ENCODE results near the gene H2BK1. TPM values are rescaled to one million over a fixed set of nuclear protein-coding genes. Genes with fewer than 3 reads are reported as not detected.

Gene H2BK1
- total RNA-seq, 2 experiments from 2014 or later: not detected

GRCh38 chr7:151218170-151218569 is 7.9 kb upstream of the H2BK1 start:
- POLR2A ChIA-PET: no interaction called here
- CTCF ChIA-PET: interaction anchor here (0.9 kb wide), 1 partner anchor 94 kb away, joined by 4 read pairs; no protein-coding TSS in a partner anchor

DNA sequence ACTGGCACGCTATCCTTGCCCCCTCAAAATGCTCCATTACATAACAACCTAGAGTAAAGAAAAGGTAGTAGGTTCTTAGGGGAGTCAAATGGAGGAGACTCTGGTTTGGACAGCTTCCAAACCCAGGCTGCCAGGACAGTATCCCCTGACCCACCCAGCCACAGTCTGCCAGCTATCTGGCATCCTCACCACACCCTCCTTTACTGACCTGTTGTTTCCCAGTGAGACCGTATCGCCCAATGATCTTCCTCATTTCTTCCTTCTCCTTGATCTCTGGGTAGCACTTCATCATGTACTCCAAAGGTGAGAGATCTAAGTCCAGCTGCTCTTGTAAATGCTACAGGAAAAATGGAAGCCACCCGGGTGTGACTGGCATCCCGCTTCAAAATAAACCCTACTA is 5.1 kb upstream of the H2BK1 start:
- CTCF ChIA-PET: no interaction called here
- POLR2A ChIA-PET: no interaction called here

GRCh38 chr7:151213826-151214225 is 3.5 kb upstream of the H2BK1 start:
- ChIA-PET CTCF (no interaction called here), POLR2A (interaction anchor here (1.9 kb wide), 1 partner anchor 13 kb away, joined by 7 read pairs; the partner anchor contains the start of gene ABCF2)

DNA sequence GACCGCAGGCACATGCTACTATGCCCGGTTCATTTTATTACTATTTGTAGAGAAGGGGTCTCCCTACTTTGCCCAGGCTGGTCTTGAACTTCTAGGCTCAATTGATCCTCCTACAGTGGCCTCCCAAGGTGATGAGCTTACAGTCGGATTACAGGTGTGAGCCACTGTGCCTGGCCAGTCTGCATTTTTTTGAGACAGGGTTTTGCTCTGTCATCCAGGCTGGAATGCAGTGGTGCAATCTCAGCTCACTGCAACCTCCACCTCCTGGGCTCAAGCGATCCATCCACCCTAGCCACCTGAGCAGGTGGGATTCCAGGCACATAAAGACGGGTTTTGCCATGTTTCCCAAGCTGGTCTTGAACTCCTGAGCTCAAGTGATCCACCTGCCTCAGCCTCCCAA is 2.3 kb upstream of the H2BK1 start:
- ChIA-PET POLR2A (interaction anchor here (1.9 kb wide), 1 partner anchor 14 kb away, joined by 7 read pairs; the partner anchor contains the start of gene ABCF2), CTCF (no interaction called here)

DNA sequence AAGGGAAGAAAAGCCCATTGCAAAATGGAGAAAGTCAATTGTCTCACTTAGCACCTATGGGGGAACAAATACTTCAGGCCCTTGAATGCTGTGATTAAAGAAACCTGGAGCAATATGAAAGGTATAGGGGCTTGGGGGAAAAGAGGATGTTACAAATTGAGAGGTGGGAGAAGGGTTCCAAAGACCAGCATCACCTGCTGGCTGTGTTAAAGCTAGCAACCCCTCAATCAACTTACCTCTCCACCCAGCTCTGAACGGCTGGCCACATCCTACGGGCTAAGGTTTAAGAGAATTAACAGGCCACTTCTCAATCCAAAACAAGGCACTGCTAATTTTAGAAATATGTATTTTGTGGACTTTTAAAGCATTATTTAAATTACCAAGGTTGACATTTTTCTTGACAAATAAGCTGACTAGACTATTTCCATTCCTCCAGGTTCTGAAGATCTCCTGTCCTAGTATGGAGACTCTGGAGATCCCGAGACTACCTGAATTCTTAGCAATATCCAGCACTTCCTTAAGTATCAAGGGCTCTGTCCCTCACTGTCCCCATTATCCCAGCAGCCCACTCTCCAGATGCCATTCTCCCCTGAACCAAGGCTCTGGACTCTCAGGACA is 976 bp upstream of the H2BK1 start:
- ChIA-PET CTCF (interaction anchor here (0.6 kb wide), 1 partner anchor 9 kb away, joined by 3 read pairs; no protein-coding TSS in a partner anchor), POLR2A (no interaction called here)

DNA sequence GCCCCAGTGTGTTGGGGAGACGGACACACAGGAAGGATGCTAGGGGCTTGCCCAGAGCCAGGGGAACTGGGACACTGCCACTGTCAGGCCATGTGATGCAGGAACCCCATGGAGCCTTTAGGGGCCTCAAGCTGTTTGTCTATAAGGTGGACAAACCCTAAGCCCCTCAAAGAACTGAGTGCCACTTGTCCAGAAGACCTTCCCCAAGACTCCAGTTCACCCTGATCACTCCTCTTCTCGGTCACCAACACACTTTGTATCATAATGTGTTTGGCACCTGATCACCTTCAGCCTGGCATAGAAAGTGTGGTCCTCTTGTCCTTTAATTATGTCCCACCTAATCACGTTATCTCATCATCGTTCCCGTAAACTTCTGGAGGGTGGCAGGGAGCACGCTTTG is 700 bp downstream of the H2BK1 start:
- ChIA-PET CTCF (no interaction called here), POLR2A (no interaction called here)

GRCh38 chr7:151208253-151208862 is 1.9 kb downstream of the H2BK1 start:
- POLR2A ChIA-PET: no interaction called here
- CTCF ChIA-PET: interaction anchor here (0.7 kb wide), 1 partner anchor 96 kb away, joined by 3 read pairs; no protein-coding TSS in a partner anchor

- ChIA-PET CTCF (interaction anchor here (0.7 kb wide), 1 partner anchor 96 kb away, joined by 3 read pairs; no protein-coding TSS in a partner anchor), POLR2A (no interaction called here)
These were observed 2.5 kb downstream of the H2BK1 start for GRCh38 chr7:151207804-151208203.

DNA sequence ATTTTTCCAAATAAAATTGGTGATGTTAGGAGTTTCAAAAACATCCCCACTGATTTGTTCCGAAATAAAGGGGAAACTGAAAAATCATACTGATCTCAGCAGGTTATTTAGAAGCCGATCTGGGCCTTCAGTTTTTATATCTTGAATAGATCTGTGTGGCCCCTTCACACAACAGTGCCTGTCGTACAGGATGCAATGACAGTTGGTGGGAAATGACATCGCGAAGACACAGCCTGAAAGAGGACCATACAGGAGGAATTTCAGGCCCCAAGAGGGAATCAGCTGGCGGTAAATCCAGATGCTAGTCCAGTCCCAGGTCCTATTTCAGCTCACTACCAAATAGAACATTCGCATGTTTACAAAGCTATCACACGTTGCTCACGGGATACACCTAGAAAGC is 3.0 kb downstream of the H2BK1 start:
- POLR2A ChIA-PET: no interaction called here
- CTCF ChIA-PET: interaction anchor here (0.7 kb wide), 1 partner anchor 95 kb away, joined by 3 read pairs; no protein-coding TSS in a partner anchor

- ChIA-PET POLR2A (no interaction called here), CTCF (no interaction called here)
These were observed 3.4 kb downstream of the H2BK1 start for GRCh38 chr7:151206914-151207313.

- POLR2A ChIA-PET: no interaction called here
- CTCF ChIA-PET: interaction anchor here (1.2 kb wide), 1 partner anchor 82 kb away, joined by 3 read pairs; no protein-coding TSS in a partner anchor
These were observed 4.6 kb downstream of the H2BK1 start for GRCh38 chr7:151205730-151206129.

GRCh38 chr7:151204383-151205032 is 5.8 kb downstream of the H2BK1 start:
- ChIA-PET POLR2A (no interaction called here), CTCF (interaction anchor here (0.6 to 1.2 kb wide), 2 partner anchors 81 to 811 kb away, joined by 3 read pairs; no protein-coding TSS in a partner anchor)

DNA sequence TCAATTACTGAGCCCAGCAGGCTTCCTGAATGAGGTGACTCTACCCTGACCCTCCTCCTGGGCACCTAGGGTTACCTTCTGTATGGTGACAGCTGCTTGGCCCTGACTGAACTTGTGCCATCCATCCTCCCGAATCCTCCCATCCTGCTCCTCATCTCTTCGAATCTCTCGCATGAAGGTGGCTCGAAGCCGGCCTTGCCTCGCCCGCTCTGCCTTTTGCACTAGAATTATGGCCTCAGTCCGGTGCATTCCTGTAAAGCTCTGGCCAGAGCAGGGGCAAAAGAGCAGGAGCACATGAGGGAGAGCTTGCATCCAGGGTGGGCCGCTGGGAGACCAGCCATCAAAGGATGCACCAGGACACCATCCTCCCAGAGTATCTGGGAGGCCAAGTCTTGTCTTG is 7.5 kb downstream of the H2BK1 start:
- ChIA-PET CTCF (no interaction called here), POLR2A (no interaction called here)

- CTCF ChIA-PET: no interaction called here
These were observed 8.5 kb downstream of the H2BK1 start for GRCh38 chr7:151201751-151202150.

DNA sequence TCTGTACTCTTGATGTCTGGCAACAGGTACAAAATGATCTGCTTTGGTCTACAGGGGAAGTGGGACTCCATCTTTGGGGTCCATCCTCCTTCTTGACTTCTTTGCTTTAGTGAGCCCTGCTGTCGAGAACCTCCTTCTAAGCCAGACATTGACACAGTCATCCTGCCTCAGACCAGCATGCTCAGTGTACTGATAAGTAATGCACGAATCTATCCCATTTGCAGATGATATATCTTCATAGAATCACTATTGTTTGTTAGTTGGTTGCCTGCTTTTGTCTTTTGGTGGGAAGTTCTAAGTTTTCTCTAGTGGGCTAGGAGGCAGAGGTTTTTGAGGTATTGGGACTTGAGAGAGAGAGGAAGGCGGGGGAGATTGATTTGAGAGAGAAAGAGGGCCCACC is 8.9 kb downstream of the H2BK1 start:
- CTCF ChIA-PET: no interaction called here
- POLR2A ChIA-PET: no interaction called here

More at GRCh38 chr7:151201751-151202150, 8.5 kb downstream of the H2BK1 start:
- POLR2A ChIA-PET: no interaction called here

- ChIA-PET CTCF (no interaction called here), POLR2A (no interaction called here)
These were observed 11.1 kb downstream of the H2BK1 start for GRCh38 chr7:151198945-151199848.

- POLR2A ChIA-PET: no interaction called here
- CTCF ChIA-PET: no interaction called here
These were observed 12.4 kb downstream of the H2BK1 start for GRCh38 chr7:151197932-151198331.

DNA sequence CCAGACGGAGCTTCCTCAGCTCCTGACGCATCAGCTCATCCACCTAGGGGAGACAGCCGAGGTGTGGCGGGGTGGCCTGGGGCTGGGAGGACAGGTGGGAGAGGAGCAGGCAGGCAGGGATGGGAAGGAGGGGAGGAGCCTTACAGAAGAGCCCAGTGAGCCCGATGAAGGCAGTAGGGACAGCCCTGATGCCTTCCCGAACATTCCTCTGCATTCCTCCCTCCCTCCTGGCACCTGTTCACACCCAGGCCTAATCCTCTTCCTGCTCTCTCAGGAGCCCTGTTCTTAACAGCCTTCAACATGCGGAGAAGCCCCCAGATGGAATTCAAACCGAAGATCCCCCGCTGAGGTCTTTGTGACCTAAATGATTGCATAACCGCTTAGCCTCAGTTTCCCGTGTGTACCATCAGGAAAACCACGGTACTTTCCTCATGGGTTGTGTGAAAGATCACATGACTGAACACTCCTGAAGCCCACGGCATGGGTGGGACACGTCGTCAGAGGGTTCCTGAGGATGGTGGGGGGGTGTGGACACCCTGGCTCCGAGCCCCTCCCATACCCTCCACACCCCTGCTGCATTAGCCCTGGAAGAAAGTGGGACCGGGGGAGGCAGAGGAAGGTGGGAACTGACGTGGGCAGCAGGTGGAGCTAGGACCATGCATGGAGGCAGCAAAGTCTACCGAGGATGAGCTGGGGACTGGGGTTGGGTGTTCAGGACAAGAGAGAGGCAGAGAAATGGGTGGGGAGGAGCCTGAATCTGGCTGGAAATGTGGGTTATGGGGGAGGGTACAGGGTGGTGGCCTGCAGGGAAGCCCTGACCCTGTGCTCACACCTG is 14.5 kb downstream of the H2BK1 start:
- CTCF ChIA-PET: no interaction called here

DNA sequence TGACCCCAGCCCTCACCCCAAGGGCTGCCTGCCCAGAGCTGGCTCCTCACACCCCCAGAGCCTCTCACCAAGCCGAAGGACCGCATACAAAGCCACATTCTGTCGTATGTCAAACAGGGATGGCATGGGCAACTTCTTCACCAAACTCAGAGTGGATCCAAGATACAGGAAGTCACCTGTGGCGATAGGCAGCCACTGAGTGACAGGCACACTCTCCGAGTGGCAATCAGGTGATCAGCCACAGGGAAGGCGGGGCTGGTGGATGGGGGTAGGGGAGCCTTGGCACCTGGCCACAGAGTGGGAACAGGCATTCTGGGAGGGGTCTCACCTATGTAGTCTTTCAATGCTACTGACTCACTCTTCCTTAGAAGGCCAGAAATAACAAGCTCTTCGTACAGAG is 16.1 kb downstream of the H2BK1 start:
- ChIA-PET CTCF (no interaction called here), POLR2A (no interaction called here)

More for the DNA sequence above, 14.5 kb downstream of the H2BK1 start:
- POLR2A ChIA-PET: no interaction called here

All from activated CD8-positive, alpha-beta memory T cell treated with anti-CD3 and anti-CD28 coated beads for 36 hours (primary cell).